Thoracic aorta (tissue), 2 donors: ENCODE results near the gene MYL3. TPM values are rescaled to one million over a fixed set of nuclear protein-coding genes. Genes with fewer than 3 reads are reported as not detected.
"Not testable (repeated sequence)": the region's sequence is repeated elsewhere in the genome, so short reads cannot be mapped to it uniquely, and the experiment has no call there.

Experiments used
- ATAC-seq: fragments of 150-250 bp; one replicate; pipeline ENCODE4 v1.8.0; 2017; ENCODE audit warnings: low read depth; ENCODE audit not compliant: insufficient number of reproducible peaks, low FRiP score
- DNase-seq: peaks from one replicate; pipeline ENCODE4 v3.0.0-alpha.2; 2020; ENCODE audit warnings: low spot score
- H3K27ac ChIP-seq, 2 donors: fragments of 200-600 bp; sonication (generic); 1 replicate in 1 of 2; 2 replicates in 1 of 2; pipeline ENCODE4 v1.5.1; 2016; ENCODE audit warnings: mild to moderate bottlenecking in 2 of 2, moderate library complexity in 2 of 2
- H3K27me3 ChIP-seq: fragments of 200-600 bp; sonication (generic); replicated peaks from 2 replicates; pipeline ENCODE4 v1.6.0; 2016; ENCODE audit warnings: mild to moderate bottlenecking; ENCODE audit not compliant: insufficient read depth
- H3K36me3 ChIP-seq: fragments of 200-600 bp; sonication (generic); one replicate; pipeline ENCODE4 v1.5.1; 2016
- H3K4me1 ChIP-seq, 2 donors: fragments of 200-600 bp; sonication (generic); 1 replicate in 1 of 2; 2 replicates in 1 of 2; pipeline versions ENCODE4 v1.5.1 to v1.6.0; 2016; ENCODE audit warnings: low read depth in 2 of 2, mild to moderate bottlenecking in 1 of 2; ENCODE audit not compliant: control insufficient read depth in 1 of 2
- H3K4me3 ChIP-seq: fragments of 200-600 bp; sonication (generic); 2 replicates; pipeline ENCODE4 v1.5.1; 2016; ENCODE audit warnings: mild to moderate bottlenecking
- H3K9me3 ChIP-seq: fragments of 200-600 bp; sonication (generic); 2 replicates; pipeline ENCODE4 v1.5.1; 2016
- CTCF ChIP-seq: fragments of 200-600 bp; sonication (generic); IDR thresholded peaks from one replicate; pipeline ENCODE4 v1.5.1; 2019; ENCODE audit warnings: antibody characterized with exemption
- total RNA-seq, 2 donors: library from RNA; depleted of rRNA; stranded (reverse); fragments of >200 nt; gene quantifications; one replicate each; pipeline versions ENCODE4 v1.1.0 to v1.2.3, GENCODE V29; 2016

Gene MYL3
- total RNA-seq, 2 donors from 2014 or later = 1.5 TPM; not detected in 1

DNA sequence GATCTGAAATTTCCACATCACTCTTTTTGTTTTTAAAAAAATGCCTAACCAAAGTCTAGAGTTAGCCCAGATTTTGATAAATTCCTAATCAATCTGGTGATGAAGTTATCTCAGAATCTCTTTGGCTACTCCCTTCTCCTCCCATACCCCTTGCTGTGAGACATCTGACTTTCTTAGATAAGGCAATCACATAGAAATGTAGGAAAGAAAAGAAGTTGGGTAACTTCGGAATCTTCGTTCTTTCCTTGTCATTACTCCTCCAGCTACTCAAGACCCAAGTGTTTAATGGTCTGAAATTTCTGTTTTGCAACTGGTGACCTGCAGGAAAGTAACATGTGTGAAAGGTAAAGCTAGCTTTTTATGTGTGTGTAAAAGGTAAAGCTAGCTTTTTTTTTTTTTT lies 37.8 kb downstream of the MYL3 start:
- TF ChIP-seq CTCF = no peak
- ATAC-seq (no peak), DNase-seq (no peak)
- Histone ChIP-seq H3K27me3 (no peaks in the 10 kb centered on the region), H3K27ac (no peak overlapping the region), H3K4me1 (no peaks in the 10 kb centered on the region), H3K36me3 (no peaks in the 10 kb centered on the region), H3K4me3 (no peak overlapping the region), H3K9me3 (peaks cover 3% of the 10 kb centered on the region)

- Histone ChIP-seq H3K27me3 (no peaks in the 10 kb centered on the region), H3K27ac (no peak overlapping the region), H3K9me3 (peaks cover 3% of the 10 kb centered on the region), H3K36me3 (no peaks in the 10 kb centered on the region), H3K4me3 (no peak overlapping the region), H3K4me1 (no peaks in the 10 kb centered on the region)
- DNase-seq = no peak
- TF ChIP-seq CTCF = no peak
- no peak for ATAC-seq
These were observed 38.9 kb downstream of the MYL3 start for GRCh38 chr3:46824211-46824970.

GRCh38 chr3:46823314-46823713 lies 39.9 kb downstream of the MYL3 start:
- H3K27me3 ChIP-seq, H3K27ac ChIP-seq, H3K36me3 ChIP-seq, DNase-seq, H3K4me1 ChIP-seq, ATAC-seq, H3K4me3 ChIP-seq, H3K9me3 ChIP-seq: not testable (repeated sequence)

GRCh38 chr3:46821553-46821952 lies 41.7 kb downstream of the MYL3 start:
- H3K36me3 ChIP-seq = no peaks in the 10 kb centered on the region
- no peaks in the 10 kb centered on the region for H3K27me3 ChIP-seq
- ATAC-seq (no peak), DNase-seq (no peak)
- TF ChIP-seq CTCF = no peak
- H3K4me3 ChIP-seq = no peak overlapping the region
- no peak overlapping the region for H3K27ac ChIP-seq
- peaks cover 3% of the 10 kb centered on the region for H3K9me3 ChIP-seq
- H3K4me1 ChIP-seq = no peaks in the 10 kb centered on the region

GRCh38 chr3:46820852-46821251 lies 42.4 kb downstream of the MYL3 start:
- no peak overlapping the region for H3K4me3 ChIP-seq
- no peak for TF ChIP-seq CTCF
- H3K36me3 ChIP-seq = no peaks in the 10 kb centered on the region
- no peak overlapping the region for H3K27ac ChIP-seq
- H3K9me3 ChIP-seq = peaks cover 3% of the 10 kb centered on the region
- H3K4me1 ChIP-seq = no peaks in the 10 kb centered on the region
- ATAC-seq = no peak
- no peaks in the 10 kb centered on the region for H3K27me3 ChIP-seq
- DNase-seq = no peak
